NCI-H345 treated with DMSO at 0.1 percent for 48 hours (cell line): ENCODE data around the gene P4HA3.
A peak's percentile ranks its signal among the peaks of the same experiment; 100 is the strongest.
"Not testable (repeated sequence)": the region's sequence is repeated elsewhere in the genome, so short reads cannot be mapped to it uniquely, and the experiment has no call there.

ENCODE experiments used
- DNase-seq: peaks from one replicate; lab custom pipeline; 2025; ENCODE audit not compliant: unreplicated experiment; lab: John Stamatoyannopoulos, UW

The P4HA3 gene

DNA sequence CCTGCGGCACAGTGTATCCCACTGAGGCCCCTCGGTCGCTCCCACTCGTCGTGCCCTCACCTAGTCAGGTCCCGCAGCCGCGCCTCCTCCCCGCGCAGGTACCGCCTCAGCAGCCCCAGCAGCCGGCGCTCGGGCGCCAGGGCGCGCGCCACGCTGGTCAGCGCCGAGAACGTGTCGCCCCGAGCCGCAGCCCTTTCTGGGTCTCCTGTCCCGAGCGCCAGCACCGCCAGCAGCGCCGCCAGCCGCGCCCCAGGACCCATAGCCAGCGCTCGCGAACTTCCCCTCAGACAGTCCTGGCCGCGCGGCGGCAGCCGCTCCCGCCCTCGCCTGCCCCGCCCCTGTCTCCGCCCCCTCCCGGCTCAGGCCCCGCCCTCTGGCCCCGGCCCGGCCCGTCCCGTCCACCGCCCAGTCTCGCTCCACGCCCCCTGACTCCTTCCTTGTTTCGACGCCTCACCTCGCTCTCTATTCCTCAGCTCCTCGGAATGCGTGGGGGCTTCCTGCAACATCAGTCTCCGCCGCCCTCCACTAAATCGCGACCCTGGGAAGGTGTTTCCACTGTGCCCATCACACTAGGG is at the start of gene P4HA3:
TSS of gene P4HA3 (minus strand) at position 289 of the 575 bp plus-strand sequence. CDS start at position 260, 29 bp downstream.
- no peak for DNase-seq

DNA sequence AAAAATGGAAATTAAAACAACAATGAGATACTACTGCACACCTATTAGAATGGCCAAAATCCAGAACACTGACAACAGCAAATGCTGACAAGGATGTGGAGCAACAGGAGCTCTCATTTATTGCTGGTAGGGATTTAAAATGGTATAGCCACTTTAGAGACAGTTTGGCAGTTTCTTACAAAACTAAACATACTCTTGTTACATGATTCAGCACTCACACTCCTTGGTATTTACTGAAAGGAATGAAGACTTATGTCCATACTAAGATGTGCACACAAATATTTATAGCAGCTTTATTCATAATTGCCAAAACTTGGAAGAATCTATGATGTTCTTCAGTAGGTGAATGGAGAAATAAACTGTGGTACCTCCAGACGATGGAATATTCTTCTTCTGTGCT is 46.0 kb upstream of the P4HA3 start:
- DNase-seq = no peak

- no peak for DNase-seq
Observed at GRCh38 chr11:74355626-74356025, 44.2 kb upstream of the P4HA3 start.

GRCh38 chr11:74354036-74354435 is 42.6 kb upstream of the P4HA3 start:
- DNase-seq = no peak

DNA sequence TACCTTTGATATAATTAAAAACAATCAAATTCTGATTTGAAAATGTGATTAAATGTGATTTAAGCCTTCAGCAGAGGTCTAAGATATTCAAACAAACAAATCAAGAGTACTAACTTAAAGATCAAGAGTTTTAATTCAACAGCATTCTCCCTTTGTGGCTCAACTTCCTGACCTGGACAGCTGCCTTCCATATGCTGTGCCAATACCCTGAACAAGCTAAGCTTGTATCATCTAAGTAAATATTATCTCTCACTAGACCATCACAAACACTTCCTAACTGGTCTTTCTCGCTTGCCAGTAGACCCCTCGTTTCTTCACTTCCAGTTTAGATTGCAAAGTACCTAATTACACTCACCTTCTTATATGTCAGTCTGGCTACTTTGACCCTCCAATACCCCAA is 35.9 kb upstream of the P4HA3 start:
- no peak for DNase-seq

DNA sequence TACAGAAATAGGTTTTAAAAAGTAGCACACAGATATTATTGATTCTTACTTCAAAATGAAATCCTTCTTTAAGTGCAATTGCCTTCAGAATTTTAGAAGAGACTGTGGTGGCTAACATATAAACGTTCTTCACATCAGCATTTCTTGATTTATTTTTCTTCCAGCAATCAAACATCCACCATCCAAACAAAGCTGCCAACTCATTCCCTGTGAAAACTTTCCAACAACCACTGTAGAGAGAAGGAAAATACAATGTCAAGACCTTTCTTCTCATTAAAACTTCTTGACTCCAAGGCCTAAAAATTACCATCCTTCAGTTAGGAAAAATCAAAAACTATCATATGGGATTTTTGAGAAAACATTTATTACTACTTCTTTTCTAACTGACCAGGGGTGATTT is 34.0 kb upstream of the P4HA3 start:
- no peak for DNase-seq

DNA sequence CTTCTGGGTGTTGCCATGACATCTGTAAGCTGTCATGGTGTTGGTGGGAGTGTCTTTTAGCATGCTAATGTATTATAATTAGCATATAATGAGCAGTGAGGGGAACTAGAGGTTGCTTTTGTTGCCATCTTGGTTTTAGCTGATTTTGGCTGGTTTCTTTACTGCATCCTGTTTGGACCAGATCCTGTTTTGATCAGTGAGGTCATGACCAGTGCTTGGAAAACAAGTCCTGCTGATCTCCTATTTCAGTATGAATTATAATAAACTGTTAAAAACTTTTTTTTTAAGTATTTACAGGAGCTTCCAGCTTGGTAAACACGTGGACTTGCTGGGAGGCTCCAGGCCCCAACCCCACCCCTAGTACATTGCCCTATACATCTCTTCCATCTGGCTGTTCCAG is 30.5 kb upstream of the P4HA3 start:
- DNase-seq = no peak

GRCh38 chr11:74339619-74340018 is 28.2 kb upstream of the P4HA3 start:
- DNase-seq = no peak

- no peak for DNase-seq
Observed at GRCh38 chr11:74338963-74339362, 27.5 kb upstream of the P4HA3 start.

DNA sequence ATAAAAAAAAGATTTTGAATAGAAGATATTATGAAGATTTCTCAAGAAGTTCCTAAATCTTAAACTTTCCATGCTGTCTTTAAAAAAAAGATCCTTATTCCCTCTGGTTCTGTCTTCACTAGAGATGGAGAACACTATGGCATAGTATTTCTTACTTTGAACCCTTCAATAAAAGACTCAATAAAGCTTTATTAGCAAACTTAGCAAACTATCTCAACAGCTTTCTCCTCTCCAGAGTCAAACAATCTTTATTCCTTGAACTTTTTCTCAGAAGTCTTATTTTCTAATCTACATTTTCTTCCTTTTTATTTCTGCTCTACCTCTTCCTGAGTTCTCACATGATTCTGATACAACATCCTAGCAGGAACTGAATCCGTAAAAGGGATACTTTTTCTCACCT is 21.8 kb upstream of the P4HA3 start:
- no peak for DNase-seq

DNA sequence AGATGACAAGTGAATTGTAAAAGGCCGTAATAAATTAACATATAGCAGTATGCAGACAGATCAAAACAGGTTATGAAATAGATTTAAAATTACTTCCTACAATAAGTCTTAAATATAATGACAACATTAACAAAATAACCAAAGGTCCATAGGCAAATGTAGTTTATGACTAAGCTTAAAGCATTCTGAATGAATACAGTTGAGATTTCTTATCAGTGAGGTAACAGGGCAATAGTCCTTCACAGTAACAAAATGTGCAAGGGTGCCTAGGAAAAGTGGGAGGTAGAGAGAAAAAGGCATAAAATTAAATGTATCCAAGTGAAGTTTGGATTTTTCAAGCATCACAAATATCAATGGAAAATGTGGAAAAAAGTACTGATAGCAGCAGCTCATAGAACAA is 20.9 kb upstream of the P4HA3 start:
- DNase-seq = no peak

- DNase-seq = not testable (repeated sequence)
Observed at GRCh38 chr11:74331000-74331399, 19.6 kb upstream of the P4HA3 start.

DNA sequence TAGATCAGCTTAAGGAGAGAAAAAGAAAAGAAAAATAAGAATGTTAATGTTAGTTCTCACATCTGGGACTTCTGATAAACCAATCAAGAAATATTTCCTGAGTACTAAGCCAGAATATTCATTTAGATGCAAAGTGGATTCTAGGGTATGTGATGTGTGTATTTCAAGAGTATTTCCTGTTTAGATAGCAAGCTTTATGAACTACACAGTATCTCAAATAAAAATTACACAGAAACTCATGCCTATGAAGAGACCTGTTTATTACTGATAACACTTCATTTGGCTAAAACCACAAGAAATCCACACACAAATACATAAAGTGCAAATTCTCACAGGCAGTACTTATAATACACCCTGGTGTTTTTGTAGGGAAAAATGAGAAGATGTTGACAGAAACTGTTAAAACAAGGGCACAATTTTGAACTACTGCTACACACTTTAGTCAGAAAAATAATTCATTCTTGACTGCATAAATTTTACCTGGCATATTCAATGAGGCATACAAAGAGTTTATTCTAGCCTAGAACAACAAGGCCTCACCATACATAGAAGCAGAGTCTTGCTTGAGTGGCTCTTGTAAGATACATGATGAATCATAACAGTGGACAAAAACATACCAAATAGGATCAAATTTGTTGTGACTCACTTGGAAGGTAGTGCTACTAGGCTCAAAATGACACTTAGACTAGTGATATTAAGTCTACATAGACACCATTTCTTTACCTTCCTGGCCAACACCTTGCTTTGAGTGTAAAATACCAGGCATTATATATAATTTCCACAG is 18.8 kb upstream of the P4HA3 start:
- DNase-seq = no peak

DNA sequence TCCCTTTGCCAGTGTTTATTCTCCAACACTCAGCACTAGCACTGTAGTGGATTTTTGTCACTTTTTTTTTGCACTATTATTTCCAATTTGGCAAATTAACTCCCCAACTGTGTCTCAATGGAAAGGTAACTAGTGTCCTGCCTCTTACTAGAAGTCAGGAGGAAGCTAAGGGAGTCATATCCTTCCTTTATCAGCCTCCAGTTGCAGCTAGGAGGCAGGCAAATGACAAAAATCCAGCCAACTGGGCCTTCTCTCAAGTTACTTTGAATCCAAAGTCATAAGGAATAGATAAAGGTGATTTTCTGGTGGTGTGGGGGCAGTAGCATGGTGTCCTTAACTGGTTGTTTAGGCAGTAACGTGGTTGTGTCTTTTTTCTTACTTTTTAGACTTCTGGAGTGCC is 15.6 kb upstream of the P4HA3 start:
- DNase-seq = no peak

GRCh38 chr11:74326665-74327064 is 15.2 kb upstream of the P4HA3 start:
- no peak for DNase-seq

DNA sequence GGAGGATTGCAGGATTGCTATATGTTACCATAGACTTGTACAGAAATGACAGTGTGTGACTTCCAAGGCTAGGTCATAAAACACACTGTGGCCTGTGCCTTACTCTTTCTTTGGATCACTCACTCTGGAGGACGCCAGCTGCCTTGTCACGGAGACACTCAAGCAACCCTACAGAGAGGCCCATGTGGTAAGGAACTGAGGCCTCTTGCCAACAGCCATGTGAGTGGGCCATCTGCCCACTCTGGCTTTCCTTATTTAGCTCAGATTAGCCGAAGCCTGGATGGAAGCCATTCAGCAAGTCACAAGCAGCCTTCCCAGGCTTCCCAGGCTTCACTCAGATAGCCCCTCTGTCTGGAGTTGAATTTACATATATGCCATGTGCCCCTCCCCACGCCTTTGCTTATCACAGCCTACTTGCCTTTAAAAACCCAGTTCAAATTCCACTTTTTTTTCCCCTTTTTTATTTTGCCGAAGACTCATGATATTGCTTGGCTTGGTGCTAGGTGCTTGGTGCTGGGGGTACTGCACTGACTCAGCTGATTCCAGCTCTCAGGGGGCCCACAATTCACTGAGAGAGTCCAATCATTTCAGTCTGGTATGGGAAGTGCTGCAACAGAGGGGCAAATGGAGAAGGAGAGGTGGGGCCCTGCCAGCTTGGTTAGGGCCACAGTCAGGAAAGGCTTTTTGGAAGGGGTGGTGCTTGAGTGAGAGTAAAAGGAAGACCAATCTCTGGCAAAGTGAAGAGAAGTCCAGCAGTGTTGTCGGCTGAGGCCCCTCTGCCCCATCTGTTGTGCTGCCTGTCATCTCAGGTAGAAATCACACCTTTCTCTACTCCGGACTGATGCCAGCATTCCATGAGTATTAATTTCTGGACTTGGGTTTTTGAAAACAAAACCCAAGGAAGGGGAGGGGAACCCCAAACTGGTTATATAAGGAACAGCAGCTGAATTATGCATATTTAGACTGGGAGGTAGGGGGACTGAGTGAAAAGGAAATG is 14.5 kb upstream of the P4HA3 start:
- DNase-seq = no peak

GRCh38 chr11:74322667-74323066 is 11.2 kb upstream of the P4HA3 start:
- DNase-seq = no peak

DNA sequence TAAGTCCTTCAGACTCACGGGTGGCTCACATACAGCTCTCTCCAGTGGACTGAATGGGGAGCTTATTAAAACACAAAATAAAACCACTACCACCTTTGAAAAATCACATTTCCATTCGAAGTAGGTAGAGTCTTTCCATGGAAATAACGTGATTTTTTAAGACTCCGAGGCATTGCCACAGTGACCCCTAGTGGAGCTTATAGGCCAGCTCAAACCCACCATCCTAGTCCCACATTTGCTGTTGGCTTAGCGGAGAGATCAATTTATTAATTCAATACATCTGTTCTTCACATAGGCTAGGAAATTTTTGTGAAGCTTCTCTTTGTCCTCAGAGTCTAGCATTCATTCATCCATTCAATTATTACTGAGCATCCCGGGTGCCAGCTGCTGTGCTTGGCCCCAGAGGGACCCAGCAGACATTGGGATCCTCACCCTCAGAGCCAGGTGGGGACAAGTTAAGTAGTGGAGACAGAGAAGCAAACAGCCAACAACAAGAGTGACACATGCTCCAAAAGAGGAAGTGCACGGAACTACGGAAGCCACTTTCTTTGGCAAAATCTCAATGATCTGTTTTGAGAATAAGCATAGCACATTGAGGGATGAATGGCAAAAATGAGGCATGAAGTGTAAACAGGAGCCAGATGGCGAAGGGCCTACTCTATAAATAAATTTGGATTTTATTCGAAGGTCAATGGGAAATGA is 10.2 kb upstream of the P4HA3 start:
- DNase-seq = peak; percentile 95

DNA sequence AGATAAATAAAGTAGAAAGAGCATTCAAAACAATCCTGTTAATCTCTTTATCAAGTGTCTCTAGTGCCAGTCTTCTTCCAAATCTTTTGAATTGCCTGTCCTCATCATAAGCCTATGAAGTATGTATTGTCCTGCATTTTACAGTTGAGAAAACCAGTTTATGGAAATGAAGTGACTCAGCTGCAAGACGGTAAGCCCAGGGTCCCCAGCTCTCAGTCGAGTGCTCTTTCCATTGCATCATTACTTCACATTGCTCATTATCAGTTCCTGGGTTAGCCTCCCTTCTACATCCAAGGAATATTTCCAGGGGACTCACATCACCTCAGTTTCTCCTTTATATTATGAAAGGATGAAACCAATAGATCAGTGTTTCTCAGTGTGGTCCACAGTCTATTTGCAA is 9.1 kb upstream of the P4HA3 start:
- DNase-seq = no peak

DNA sequence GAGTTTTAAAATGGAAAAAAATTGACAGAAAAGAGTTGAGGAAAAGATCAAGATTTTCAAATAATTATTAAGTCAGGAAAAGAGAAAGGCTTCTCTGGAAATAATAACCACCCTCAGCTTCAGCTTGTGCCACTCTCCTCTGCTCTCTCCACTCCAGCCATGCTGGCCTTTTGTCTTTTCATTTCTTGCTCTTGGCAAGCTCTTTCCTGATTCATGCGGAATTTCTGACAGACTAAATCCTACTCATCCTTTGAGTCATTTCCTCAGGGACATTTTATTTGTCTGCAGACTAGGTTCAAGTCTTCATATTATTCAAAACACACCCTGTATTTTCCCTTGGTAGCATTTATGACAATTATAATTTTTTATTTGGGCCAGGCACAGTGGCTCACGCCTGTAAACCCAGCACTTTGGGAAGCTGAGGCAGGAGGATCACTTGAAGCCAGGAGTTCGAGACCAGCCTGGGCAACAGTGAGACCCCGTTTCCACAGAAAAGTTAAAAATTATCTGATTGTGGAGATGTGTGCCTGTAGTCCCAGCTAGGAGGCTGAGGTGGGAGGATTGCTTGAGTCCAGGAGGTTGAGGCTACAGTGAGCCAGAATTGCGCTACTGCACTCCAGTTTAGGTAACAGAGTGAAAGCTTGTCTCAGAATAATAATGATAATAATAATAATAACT is 7.8 kb upstream of the P4HA3 start:
- DNase-seq = no peak
